NCI-H510A treated with DMSO at 0.1 percent for 48 hours (cell line): Measurements from ENCODE around the gene PTPRN2.
"Not testable (repeated sequence)": the region's sequence is repeated elsewhere in the genome, so short reads cannot be mapped to it uniquely, and the experiment has no call there.

Source experiments
- DNase-seq: peaks from one replicate; lab custom pipeline; 2025; lab: John Stamatoyannopoulos, UW

Gene PTPRN2

GRCh38 chr7:157666530-157667040 lies 921.0 kb downstream of the PTPRN2 start:
- DNase-seq: no peak

- not testable (repeated sequence) for DNase-seq
These were observed 922.0 kb downstream of the PTPRN2 start for GRCh38 chr7:157665634-157665988.

DNA sequence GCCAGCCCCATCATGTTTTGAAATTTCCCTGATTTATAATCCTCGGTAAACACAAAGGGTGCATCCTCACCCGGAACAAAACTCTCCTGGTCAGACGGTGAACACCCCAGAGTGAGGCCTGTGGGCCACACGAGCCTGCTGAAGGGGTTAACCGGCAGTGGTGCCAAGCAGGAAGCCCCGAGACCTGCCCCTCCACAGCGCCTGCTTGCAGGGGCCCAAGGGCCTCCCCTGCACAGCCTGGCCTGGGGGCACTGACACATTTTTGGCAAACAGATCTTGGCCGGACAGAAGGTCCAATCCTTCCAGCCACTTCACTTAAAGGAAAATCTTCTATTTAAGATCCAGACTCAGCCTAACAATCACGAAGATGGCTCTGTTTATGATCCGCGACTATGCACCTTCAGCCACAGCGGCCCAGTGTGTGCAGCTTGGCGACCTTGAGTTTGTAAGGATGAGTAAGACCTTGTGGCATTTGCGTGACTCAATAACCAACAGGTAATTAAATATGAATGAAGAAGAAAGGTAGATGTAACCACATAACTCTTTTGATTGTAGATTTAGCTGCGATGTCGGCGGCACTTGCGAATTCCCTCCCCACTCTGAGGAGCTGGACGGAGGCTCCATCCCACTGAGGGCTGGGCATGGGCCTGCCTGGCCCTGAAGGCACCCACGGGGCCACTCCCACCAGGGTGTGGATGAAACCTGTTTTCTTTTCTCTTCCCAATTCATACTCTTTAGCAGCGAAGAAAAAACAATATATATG lies 922.6 kb downstream of the PTPRN2 start:
- no peak for DNase-seq

- DNase-seq: no peak
These were observed 923.6 kb downstream of the PTPRN2 start for GRCh38 chr7:157664034-157664433.

- no peak for DNase-seq
These were observed 924.5 kb downstream of the PTPRN2 start for GRCh38 chr7:157662981-157663716.

GRCh38 chr7:157662110-157662791 lies 925.4 kb downstream of the PTPRN2 start:
- no peak for DNase-seq

DNA sequence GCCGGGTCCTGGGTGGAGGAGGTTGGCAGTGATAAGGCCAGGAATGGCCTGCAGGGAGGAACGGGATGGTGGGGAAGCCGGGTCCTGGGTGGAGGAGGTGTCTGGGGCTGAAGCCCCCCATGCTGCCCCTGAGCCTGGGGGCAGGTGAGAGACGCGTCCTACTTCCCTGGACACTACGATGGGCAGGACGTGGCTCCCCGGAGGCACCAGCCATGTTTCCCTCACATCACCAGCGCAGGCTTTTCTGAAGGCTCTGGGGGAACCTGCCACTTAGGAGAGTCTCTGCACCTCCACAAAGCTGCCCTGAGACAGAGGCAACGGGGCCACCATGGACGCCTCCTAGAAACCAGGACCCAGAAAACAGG lies 926.0 kb downstream of the PTPRN2 start:
- DNase-seq: no peak

DNA sequence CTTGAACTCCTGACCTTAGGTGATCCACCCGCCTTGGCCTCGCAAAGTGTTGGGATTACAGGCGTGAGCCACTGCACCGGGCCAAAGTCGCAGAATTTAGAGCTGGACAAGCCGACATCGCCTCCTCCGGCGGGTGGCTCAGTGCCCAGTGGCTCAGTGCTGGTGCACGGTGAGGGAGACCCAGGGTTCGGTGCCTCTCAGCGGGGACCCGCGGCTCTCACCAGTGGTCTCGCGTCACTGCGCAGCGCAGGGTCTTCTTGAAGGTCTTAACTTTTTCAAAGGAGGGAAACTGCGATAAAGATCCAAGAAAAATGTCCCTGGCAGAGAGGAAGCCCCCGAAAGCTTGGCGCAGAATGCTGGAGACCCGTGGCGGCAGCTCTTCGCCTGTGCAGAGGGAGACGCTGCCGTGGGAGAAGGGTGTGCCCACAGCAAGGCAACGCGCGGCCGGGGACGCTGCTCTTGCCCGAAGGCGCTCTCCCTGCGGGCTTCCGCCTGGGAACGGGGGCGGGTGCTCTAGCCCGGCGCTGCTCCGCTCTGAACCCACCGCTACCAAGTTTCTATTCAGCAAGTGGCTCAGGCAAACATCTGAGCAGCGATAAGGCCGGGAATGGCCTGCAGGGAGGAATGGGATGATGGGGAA lies 926.5 kb downstream of the PTPRN2 start:
- no peak for DNase-seq

GRCh38 chr7:157658851-157659412 lies 928.7 kb downstream of the PTPRN2 start:
- DNase-seq: no peak

- no peak for DNase-seq
These were observed 929.6 kb downstream of the PTPRN2 start for GRCh38 chr7:157657741-157658740.

DNA sequence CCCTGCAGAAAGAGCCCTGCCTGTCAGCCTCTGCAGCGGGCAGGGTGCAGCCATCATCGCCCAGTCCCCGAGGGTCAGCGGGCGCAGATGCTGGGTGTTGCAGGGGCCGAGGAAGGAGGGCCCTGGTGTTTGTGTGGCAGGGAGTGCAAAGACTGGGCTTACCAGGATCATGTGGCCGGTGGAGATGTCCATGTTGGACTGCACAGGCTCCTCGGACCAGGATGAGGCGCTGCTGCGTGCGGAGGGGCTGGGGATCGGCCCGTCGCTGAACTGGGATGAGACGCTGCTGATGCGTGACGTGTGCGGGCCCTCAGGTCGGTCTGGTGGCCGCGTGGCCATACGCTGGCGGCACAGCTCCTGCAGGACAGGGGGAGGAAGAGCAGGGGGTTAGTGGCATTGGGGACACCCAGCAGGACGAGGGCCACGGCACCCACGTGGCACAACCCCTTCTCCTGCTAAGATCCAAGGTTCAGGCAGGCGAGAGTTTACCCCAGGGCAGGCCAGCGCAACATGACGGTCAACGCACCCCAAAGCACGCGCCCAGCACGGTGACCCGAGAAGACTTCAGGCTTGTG lies 931.3 kb downstream of the PTPRN2 start:
- DNase-seq: no peak

GRCh38 chr7:157654350-157654749 lies 933.3 kb downstream of the PTPRN2 start:
- DNase-seq: no peak

- no peak for DNase-seq
These were observed 933.8 kb downstream of the PTPRN2 start for GRCh38 chr7:157653827-157654207.

- no peak for DNase-seq
These were observed 934.4 kb downstream of the PTPRN2 start for GRCh38 chr7:157652954-157653826.

DNA sequence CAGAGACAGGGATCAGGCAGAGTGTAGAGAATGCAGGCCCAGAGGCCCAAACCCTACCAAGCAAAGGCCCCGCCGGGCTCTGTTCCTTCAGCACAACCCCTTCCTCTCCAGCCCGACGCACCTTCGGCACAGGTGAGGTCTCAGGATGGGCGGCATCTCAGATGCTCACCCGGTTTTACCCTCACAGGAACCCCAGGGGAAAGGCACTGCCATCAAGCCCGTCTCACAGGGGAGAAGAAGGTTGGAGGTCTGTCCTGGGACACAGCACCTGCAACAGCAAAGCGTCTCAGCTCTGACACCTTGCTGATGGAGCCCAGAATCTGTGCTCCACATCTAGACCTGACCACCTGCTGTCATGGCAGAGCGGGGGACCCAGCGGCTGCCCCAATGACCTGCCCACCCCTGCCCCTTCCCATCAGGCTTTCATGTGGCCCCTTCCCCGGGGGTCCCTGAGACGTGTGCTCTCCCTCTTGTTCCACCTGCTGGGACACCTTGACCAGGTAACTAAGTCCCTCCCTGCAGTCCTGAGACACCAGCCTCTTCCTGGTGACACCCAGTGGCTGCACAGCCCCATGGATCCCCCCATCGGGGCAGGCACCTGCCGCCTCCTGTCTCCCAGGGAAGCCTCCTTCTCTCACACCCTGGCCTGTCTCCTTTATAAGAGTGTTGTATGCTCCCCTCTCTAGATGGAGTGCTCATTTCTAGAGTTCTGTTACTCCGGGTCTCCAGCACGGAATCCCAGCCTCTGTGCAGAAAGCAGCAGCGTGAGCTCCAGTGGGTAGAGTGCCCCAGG lies 935.3 kb downstream of the PTPRN2 start:
- no peak for DNase-seq

- no peak for DNase-seq
These were observed 936.1 kb downstream of the PTPRN2 start for GRCh38 chr7:157651366-157652160.

DNA sequence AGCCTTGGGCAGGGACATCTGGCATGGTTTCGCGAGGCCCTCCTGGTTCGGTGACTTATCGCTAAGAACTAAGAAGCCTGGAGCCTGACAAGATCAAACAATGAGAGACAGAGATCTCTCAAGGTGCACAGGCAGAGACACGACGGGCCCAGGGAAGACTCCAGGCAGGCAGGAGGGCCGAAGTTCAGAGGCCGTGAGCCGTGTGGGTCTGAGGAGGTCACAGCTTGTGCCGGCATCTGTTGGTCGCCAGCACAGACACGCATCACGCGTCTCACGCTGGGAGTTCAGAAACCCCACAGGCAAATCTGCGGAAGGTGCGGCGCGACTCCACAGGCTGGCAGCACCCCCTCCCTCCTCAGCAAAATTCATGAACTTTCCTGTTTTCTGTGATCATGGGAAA lies 936.8 kb downstream of the PTPRN2 start:
- DNase-seq: no peak

DNA sequence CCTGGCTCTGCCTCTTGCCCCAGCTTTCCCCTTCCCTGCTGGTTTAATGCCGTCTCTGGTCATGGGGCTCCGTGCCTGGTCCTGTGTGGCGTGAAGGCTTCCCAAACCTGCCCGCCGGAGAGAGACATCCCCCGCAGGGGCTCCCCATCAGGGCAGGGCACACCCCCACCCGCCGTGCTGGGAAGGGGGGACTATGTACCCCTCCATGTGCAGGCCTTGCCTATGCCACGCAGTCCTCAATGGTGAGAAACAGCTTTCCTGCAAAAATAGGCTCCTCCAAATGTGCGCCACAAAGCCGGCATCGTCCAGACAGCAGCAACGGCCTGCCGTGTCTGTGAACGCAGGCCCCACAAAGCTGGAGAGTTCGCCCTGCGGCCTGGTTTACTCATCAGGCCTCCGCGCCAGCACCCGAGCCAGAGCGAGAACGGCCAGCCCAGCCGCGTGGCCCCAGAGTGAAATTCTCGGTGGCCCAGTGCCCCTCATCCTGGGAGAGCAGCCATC lies 937.4 kb downstream of the PTPRN2 start:
- DNase-seq: no peak
